HG03571 (cell line): ENCODE results near the gene ATOSA.

Experiments used
- ATAC-seq: cut with Tn5 transposase; IDR thresholded peaks from one replicate; pipeline ENCODE4 v1.9.1; 2021; ENCODE audit not compliant: unreplicated experiment

Gene ATOSA

DNA sequence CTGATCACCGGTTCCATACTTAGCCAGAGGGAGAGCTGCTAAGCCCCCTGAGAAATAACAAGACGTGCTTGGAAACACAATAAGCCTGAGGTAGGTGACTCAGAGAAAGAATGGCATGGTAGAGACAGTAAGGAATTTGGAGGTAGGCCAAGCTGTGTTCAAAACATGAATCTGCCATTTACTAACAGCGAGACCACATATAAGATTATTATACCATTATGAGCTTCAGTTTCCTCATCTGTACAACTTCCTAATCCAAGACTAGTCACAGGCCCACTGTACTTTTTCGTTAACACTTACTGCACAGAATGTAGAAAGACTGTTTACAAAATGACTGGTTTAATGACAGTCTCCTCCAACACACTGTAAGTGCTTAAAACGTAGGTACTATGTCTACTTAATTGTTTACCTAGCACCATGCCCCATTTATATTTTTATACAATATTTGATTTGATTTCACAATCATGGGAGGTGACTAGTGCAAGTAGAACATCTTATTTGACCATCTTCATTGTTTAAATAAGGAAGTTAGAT lies 25.7 kb downstream of the ATOSA start:
- ATAC-seq, result no peak

DNA sequence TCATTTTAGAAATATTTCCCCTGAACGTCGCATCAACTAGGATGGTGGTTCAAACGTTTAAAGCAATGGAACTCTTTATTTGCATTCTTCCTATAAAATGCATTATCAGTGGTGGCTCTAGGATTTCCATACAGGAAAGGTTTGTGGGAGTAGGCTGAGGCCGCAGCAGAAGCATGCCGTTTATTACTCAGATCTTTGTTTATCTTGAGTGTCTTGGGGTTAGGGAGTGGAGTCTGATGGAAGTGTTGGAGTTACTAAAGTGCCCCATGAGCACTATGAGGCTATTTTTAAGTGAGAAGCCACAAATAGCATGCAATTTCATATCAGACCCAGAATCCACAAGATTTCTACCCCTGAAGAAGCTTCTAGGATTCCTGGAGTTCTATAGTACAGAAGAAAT lies 26.2 kb downstream of the ATOSA start:
- no peak for ATAC-seq

DNA sequence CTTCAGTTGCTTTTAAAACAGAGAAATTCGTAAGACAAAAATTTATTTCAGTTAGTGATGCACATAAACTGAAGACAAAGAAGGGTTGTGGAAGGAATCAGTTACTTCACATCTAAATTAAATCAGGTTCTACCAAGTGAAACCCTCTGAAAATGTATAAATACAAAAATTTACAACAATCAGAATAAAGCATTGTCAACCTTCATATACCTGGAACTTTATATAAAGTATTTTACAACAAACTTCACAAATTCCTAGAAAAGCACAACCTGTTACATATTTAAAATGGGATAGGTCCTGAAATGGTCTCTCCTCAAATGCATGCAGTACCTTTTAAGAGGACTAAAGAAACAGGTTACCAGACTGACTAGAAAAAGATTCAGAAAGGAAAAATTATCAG lies 26.9 kb downstream of the ATOSA start:
- no peak for ATAC-seq

DNA sequence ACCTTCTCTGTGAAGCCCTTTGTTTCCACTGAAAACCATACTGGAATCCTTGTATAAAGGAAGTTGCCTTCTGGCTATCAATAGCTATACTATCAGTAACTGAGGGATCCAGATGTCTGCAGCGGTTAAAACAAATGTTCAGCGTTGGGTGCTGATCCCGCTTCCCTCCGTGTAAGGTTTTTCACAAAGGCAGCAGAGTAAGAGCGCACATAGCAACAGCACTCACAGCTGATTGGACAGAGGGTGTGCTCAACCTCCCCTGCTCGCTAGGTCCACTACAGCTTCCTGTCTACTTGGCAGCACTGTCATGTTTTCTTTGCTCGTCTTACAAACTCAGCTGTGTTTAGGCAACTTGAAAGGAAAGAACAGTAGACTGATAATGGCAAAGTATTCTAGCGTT lies 27.3 kb downstream of the ATOSA start:
- no peak for ATAC-seq

DNA sequence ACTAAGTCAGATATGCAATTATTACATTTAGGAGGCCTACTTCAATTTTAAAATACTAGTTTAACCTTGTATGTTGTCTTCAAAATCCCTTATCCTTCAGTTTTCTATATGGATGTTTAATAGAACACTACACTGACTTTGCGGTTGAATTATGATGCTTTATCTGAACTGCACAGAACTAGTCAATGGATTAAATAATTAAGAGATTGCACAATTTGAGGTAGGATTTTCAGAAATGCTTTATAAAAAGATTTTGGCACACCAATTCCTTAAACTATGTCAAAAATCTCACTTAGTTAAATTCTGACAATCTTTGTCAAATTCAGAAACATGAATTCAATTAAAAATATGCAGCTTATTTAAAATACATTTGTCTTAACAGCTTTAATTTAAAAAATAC lies 28.1 kb downstream of the ATOSA start:
- ATAC-seq, result no peak

DNA sequence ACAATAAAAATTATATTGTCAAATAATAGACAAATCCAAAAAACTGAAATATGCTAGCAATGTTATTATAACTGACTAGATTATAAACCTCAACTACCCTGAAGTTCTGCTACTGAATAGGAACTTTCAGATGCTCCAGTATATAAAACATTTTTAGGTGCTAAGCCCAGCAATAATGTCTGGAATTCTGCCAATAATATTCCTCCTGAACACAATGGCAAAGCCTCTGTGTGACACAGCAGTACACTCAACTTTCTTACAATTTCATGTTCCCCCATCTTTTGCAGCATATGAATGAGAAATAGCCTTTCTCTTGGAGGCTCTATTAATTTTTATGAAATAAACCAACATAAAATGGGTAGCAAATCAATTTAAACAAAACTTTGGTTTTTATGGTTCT lies 29.5 kb downstream of the ATOSA start:
- ATAC-seq, result no peak

DNA sequence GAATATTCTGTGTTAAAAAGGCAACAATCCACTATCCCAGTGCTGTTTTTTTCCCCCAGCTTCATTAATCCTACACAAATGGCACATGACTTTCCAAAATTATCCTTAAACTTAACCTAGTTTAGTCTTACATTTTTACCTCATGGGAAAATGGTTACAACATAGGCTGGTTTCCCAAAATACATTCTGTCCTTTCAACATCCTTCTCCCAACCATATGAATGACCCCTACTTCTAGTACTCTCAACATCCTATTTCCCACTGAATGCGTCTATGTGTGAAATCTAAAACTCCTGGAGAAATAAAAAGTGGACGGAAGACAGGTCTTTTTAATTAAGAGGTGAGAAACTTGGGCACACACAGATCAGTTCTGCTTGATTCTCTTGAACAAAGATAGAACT lies 33.3 kb downstream of the ATOSA start:
- ATAC-seq, result no peak

DNA sequence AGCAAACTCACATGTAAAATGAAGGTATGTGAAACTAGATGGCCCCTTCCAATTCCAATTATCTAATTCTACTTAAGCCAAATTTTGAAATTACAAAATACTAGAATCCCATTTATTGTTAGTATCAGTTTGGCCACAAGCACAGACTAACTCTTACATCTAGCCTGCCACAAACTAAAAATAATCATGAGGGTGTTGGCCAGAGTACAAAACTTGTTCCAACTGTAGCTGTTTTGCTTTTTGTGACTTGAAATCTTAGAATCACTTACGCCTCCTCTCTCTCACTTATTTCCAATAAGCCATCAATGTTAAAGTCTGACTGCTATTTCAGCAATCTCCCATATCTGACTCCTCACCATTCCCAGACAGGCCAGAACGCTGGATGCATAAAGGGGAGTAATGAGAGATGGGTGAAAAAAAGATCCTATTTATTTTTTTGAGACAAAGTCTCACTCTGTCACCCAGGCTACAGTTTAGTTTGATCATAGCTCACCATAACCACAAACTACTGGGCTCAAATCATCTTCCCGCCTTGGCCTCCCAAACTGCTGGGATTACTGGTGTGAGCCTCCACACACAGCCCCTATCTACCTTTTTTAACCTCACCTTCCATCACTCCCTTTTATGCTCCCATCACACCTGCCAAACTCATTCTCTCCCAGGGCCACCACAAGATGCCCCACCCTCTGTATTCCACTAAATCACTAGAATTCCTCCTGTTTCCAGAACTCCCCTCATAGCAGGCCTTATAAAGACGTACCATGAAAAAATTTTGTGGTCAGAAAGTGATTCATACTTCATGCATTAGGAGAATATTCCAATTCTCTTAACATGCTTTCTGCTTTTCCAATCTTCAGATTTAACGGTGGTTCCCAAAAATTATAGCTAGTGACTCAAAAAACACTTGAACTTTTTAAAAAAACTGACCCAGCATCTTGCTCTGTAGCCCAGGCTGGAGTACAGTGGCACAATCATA lies 36.5 kb downstream of the ATOSA start:
- ATAC-seq, result no peak

DNA sequence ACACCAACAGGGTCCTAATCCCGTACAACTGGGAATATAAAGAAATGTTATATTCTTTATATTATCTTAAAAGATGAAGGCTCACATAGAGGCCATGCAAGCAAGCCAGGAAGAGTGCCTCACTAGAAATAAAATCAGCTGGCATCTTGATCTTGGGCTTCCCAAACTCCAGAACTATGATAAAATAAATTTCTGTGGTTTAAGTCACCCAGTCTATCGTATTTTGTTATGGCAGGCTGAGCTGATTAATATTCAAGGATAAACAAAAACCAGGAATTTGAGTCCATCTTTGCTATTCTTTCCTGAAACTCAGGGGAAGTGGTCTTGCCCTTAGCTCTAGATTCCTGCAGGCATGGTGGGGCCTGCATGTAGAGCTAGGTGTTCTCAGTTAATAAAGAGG lies 42.7 kb downstream of the ATOSA start:
- no peak for ATAC-seq

DNA sequence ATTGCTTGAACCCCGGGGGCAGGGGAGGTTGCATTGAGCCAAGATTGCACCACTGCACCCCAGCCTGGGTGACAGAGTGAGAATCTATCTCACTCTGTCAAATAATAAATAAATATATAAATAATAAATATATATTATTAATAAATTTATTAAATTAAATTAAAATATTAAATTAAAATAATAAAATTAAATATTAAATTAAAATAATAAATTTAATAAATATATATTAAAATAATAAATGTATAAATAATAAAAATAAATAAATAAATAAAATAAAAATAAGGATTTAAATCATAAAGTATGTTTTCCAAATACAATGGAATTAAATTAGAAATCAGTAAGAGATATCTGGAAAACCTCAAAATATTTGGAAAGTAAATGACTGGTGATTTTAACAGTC lies 43.3 kb downstream of the ATOSA start:
- no peak for ATAC-seq
